ENCODE data around the gene OR4D11. TPM values are rescaled to one million over a fixed set of nuclear protein-coding genes. Genes with fewer than 3 reads are reported as not detected.

The OR4D11 gene
- total and polyA plus RNA-seq, 2 of the 13 experiments (the other 11 are each of a cell fraction or from before 2014, with no cell fraction given), result not detected

DNA sequence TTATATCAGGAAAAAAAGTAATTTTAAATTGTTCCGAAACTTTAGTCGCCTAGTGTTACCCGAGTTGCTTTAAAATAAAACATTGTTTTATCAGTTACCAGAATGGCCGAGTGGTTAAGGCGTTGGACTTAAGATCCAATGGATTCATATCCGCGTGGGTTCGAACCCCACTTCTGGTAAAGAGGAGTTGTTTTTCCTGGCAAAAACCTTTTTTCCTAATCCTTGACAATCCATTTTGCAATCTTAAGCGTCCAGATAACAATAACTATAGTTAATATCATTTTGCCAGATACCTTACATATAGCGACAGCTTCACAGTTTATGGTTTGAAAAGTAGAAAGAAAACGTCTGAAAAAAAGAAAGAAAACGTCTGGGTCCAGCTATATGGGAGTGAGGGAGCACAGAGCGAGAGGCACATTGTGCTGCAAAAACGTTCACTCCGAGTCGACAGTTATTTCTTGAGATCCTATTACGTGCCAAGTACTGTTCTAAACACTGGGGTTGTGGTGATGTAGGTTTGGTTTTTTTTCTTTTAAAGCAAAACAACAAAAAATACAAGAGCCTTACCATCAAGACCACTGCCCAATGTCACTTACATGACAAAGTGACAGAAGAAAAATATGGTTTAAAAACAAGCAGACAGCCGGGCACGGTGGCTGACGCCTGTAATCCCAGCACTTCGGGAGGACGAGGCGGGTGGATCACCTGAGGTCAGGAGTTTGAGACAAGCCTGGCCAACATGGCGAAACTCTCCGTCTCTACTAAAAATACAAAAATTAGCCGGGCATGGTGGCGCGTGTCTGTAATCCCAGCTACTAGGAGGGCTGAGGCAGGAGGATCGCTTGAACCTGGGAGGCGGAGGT is 48.5 kb downstream of the OR4D11 start (continued):
- TF ChIP-seq SETDB1 (CRISPR knock-in tag; IDR thresholded peaks at IDR 0.05; ENCODE audit: borderline replicate concordance) (no peak), JUND (CRISPR knock-in tag; IDR thresholded peaks at IDR 0.05) (no peak), ZBTB38 (CRISPR knock-in tag; IDR thresholded peaks at IDR 0.05) (peak; percentile 47), ZNF331 (CRISPR knock-in tag; IDR thresholded peaks at IDR 0.05) (no peak), IKZF1 (IDR thresholded peaks at IDR 0.05) (no peak), HMGA1 (CRISPR knock-in tag; conservative IDR thresholded peaks at IDR 0.05) (no peak)
- TF ChIP-seq, protein P1, sequence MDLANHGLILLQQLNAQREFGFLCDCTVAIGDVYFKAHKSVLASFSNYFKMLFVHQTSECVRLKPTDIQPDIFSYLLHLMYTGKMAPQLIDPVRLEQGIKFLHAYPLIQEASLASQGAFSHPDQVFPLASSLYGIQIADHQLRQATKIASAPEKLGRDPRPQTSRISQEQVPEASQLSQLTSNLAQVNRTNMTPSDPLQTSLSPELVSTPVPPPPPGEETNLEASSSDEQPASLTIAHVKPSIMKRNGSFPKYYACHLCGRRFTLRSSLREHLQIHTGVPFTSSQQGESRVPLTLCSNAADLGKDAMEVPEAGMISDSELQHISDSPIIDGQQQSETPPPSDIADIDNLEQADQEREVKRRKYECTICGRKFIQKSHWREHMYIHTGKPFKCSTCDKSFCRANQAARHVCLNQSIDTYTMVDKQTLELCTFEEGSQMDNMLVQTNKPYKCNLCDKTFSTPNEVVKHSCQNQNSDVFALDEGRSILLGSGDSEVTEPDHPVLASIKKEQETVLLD (CRISPR knock-in tag; IDR thresholded peaks at IDR 0.05; ENCODE audit: low read depth), result no peak

DNA sequence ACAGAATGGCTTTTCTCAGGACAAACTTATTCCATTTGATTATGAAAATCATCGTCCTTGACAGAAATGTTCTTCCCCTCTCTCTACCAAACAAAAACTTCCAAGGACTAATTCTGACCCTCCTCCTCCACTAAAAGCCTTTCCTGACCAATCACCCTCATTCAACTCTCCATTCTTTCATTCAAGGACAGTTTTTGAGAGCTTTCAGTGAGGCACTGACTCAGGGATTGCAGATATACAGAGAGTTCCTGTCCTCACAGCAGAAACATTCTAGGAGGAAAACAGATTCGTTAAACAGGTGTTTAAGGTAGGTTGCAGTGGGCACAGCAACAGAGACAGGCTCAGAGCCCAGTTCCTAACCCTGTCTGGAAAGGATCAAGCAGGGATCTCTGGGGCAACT is 49.5 kb downstream of the OR4D11 start:
- Histone ChIP-seq H3K79me2 (ENCODE audit: insufficient read depth, low read length) (no peaks in the 10 kb centered on the region), H4K20me1 (ENCODE audit: insufficient read depth, low read length) (no peaks in the 10 kb centered on the region), H3K9ac (ENCODE audit: insufficient read depth, low read depth, low read length) (no peak overlapping the region), H3K27ac (ENCODE audit: extremely low read length, insufficient read depth, low read length) (no peak overlapping the region), H3K4me1 (ENCODE audit: insufficient read depth, low read length) (peaks cover 34% of the 10 kb centered on the region), H3K36me3 (replicated peaks in 1 of 2; ENCODE audit: control insufficient read depth in 1 of 2, insufficient read depth in 2 of 2, low read length in 2 of 2) (no peaks in the 10 kb centered on the region), H3K27me3 (ENCODE audit: control insufficient read depth in 1 of 2, insufficient read depth in 2 of 2, low read length in 2 of 2) (no peaks in the 10 kb centered on the region; a peak in 1 of 5 replicates), H3K4me2 (ENCODE audit: low read depth, low read length) (peak overlapping the region; percentile 84), H3K4me3 (replicated peaks in 1 of 3; ENCODE audit: insufficient read depth in 1 of 3, low read depth in 2 of 3, low read length in 3 of 3) (peak overlapping the region in 1 of 3 experiments; percentile 26; a peak in 1 of 6 replicates), H3K9me3 (ENCODE audit: low read length) (no peaks in the 10 kb centered on the region), H2AFZ (ENCODE audit: low read length) (no peak overlapping the region)
- no peak for FAIRE-seq
- no peak for DNase-seq (ENCODE audit: low spot score)
- in situ Hi-C loops (cut with HindIII; ENCODE audit: extremely low pct_ligation_motif_present, low pct_unique_long_range_greater_than_20kb) (no loop called here), intact Hi-C loops (cut with micrococcal nuclease; ENCODE audit: unreplicated experiment) (loop anchor here (5.0 kb wide), 2 partner anchors 129 to 249 kb away; no protein-coding TSS in a partner anchor)
- no peak for ATAC-seq
- 22% methylated on average over 2 of the region's 2 CpGs for WGBS (ENCODE audit: low lambda C conversion rate)
- no peak for TF ChIP-seq ZNF615 (CRISPR knock-in tag; IDR thresholded peaks at IDR 0.05; ENCODE audit: borderline replicate concordance)
- no peak for TF ChIP-seq EZH2 (conservative IDR thresholded peaks at IDR 0.05; ENCODE audit: low read depth, low read length)
- TF ChIP-seq, protein P2, sequence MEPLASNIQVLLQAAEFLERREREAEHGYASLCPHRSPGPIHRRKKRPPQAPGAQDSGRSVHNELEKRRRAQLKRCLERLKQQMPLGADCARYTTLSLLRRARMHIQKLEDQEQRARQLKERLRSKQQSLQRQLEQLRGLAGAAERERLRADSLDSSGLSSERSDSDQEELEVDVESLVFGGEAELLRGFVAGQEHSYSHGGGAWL (CRISPR knock-in tag; IDR thresholded peaks at IDR 0.05), result no peak
- no peak for TF ChIP-seq AKAP8 (CRISPR knock-in tag; IDR thresholded peaks at IDR 0.05)
- no peak for TF ChIP-seq MAFK (conservative IDR thresholded peaks at IDR 0.05 in 1 of 2, IDR thresholded peaks at IDR 0.05 in 1 of 2; ENCODE audit: low read length in 2 of 2)
- ChIA-PET CTCF (ENCODE audit: low intra/inter-chr PET ratio, low total read pairs) (no interaction called here), POLR2A (no interaction called here)
- no TSS peak for BruUV-seq (replicated peaks)
